ENCODE data around the gene INPP5A. TPM values are rescaled to one million over a fixed set of nuclear protein-coding genes. Genes with fewer than 3 reads are reported as not detected.

Gene INPP5A
- total RNA-seq, 2 donors from 2014 or later, result 9.2 to 14.5 TPM

GRCh38 chr10:132626761-132627665 lies 89.4 kb downstream of the INPP5A start:
- TF ChIP-seq, protein P1, sequence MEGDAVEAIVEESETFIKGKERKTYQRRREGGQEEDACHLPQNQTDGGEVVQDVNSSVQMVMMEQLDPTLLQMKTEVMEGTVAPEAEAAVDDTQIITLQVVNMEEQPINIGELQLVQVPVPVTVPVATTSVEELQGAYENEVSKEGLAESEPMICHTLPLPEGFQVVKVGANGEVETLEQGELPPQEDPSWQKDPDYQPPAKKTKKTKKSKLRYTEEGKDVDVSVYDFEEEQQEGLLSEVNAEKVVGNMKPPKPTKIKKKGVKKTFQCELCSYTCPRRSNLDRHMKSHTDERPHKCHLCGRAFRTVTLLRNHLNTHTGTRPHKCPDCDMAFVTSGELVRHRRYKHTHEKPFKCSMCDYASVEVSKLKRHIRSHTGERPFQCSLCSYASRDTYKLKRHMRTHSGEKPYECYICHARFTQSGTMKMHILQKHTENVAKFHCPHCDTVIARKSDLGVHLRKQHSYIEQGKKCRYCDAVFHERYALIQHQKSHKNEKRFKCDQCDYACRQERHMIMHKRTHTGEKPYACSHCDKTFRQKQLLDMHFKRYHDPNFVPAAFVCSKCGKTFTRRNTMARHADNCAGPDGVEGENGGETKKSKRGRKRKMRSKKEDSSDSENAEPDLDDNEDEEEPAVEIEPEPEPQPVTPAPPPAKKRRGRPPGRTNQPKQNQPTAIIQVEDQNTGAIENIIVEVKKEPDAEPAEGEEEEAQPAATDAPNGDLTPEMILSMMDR (IDR thresholded peaks at IDR 0.05), result no peak
- TF ChIP-seq POLR2A (IDR thresholded peaks at IDR 0.05), result no peak
- ATAC-seq, result no peak
- peak in 1 of 4 donors; percentile 20 for DNase-seq
- peaks cover 24% of the 10 kb centered on the region for H3K4me1 ChIP-seq
- H3K27me3 ChIP-seq, result no peaks in the 10 kb centered on the region
- 93% methylated on average over 17 to 30 of the region's 36 CpGs for WGBS, 2 donors
- no peaks in the 10 kb centered on the region for H3K36me3 ChIP-seq (replicated peaks in 1 of 2; ENCODE audit: insufficient read depth in 1 of 2, low read depth in 2 of 2)
- H3K27ac ChIP-seq, result no peak overlapping the region
- H3K9me3 ChIP-seq, result no peaks in the 10 kb centered on the region
- H3K4me3 ChIP-seq, result no peak overlapping the region
- intact Hi-C loops (cut with DNase I), result no loop called here

DNA sequence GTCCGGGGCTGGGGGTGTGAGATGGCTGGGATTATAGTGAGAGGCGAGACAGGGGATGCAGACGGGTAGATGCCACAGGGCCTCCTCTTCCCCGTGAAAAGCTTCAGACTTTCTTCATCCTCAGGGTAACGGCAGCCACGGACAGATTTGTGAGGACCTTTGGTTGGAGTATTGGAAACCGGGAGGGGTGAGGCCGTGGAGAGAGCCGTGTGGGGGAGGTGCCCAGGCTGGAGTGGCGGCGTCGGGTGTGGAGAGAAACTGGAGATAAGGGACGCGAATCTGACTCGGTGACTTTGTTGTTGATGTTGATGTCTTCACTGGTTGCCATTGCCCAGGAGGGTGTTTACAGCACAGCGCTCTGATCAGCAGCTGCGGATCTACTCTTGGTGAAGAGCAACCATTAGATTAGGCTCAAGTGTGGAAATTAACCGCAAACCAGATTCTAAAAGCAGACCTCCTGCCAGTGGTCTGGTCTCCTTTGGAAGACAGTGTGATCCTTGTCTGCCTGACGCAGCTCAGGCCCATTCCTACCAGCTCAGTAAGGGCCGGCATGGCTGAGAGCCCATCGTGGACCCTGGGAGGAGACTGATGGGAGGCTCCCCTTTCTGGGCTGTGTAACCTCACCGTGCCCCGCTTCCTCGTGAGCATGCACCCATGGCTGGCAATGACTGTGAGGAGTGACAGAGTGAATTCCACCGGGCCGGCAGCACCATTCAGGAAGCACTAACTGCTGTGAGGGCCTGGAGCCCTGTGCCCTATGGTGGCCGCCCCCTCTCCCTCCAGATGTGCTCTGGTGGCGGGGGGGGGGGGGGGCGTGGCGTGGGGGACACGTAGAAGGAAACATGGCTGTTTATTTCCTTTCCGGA lies 90.3 kb downstream of the INPP5A start:
- peaks cover 28% of the 10 kb centered on the region for H3K4me1 ChIP-seq
- ATAC-seq (peak; percentile 15), DNase-seq (peak in 3 of 4 donors; percentile 33 to 52 (median 48))
- H3K9me3 ChIP-seq, result no peaks in the 10 kb centered on the region
- no peak for TF ChIP-seq POLR2A (IDR thresholded peaks at IDR 0.05)
- TF ChIP-seq, protein P1 (IDR thresholded peaks at IDR 0.05), result no peak
- H3K27me3 ChIP-seq, result no peaks in the 10 kb centered on the region
- no peaks in the 10 kb centered on the region for H3K36me3 ChIP-seq (replicated peaks in 1 of 2; ENCODE audit: insufficient read depth in 1 of 2, low read depth in 2 of 2)
- no peak overlapping the region for H3K4me3 ChIP-seq
- peak overlapping the region in 3 of 4 donors; percentile 6 to 61 (median 47) for H3K27ac ChIP-seq
- 56 to 73% methylated on average over 24 to 32 of the region's 32 CpGs for WGBS, 2 donors
- intact Hi-C loops (cut with DNase I), result no loop called here

DNA sequence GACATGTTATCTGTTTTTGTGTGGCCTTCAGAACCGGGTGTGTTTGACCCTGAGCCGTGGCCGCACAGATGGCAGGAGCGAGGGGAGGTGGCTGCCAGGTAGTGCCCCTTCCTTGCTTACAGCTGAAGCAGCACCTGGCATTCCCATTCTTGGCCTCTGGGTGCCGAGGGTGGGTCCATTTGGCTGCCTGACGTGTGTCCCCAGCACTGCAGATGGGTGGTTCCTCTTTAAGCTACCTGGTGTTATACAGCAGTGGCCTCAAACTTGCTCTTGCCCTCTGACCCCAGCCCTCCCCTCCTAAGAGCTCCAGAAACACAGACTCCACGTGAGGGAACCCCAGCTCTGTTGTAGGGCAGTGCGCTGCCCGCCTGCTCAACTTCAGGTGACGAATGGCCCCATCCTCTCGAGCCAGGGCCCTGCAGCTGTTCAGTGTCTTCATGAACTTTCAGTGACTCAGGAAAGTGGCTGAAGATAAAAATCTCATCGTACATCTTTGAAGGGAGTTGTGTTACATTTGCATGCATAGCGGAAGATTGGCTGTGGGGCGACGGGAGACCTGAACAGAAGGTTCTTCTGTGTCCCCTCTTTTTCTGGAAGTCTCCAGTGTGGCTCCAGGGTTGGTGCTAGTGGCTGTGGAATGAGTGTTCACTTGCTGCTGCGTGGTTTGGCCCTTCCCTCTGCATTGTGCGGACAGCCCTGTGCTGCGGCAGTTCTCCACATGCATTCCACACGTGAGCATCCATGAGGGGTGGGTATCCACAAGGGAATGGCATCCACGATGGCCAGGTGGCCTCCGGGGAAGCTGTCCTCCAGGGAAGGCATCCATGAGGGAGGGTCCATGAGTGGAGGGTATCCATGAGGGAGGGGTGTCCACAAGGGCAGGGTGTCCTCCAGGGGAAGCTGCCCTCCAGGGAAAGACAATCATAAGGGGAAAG lies 91.6 kb downstream of the INPP5A start:
- ATAC-seq, result no peak
- Histone ChIP-seq H3K27me3 (no peaks in the 10 kb centered on the region), H3K4me3 (no peak overlapping the region), H3K27ac (peak overlapping the region in 2 of 4 donors; percentile 29 to 47), H3K4me1 (peaks cover 28% of the 10 kb centered on the region), H3K9me3 (no peaks in the 10 kb centered on the region), H3K36me3 (replicated peaks in 1 of 2; ENCODE audit: insufficient read depth in 1 of 2, low read depth in 2 of 2) (no peaks in the 10 kb centered on the region)
- intact Hi-C loops (cut with DNase I), result no loop called here
- TF ChIP-seq, protein P1 (IDR thresholded peaks at IDR 0.05), result peak in 3 of 7 experiments; percentile 4 to 12 (median 5)
- no peak for TF ChIP-seq POLR2A (IDR thresholded peaks at IDR 0.05)
- DNase-seq, result peak in 3 of 4 donors; percentile 44 to 67 (median 48)
- WGBS, 2 donors, result 67 to 72% methylated on average over 17 to 21 of the region's 21 CpGs

GRCh38 chr10:132630156-132630555 lies 92.6 kb downstream of the INPP5A start:
- H3K4me1 ChIP-seq, result peaks cover 26% of the 10 kb centered on the region
- H3K4me3 ChIP-seq, result no peak overlapping the region
- peak in 2 of 4 donors; percentile 1 to 8 for DNase-seq
- TF ChIP-seq, protein P1 (IDR thresholded peaks at IDR 0.05), result no peak
- TF ChIP-seq POLR2A (IDR thresholded peaks at IDR 0.05), result no peak
- 91 to 94% methylated on average over 5 of the region's 5 CpGs for WGBS, 2 donors
- no peaks in the 10 kb centered on the region for H3K9me3 ChIP-seq
- no peaks in the 10 kb centered on the region for H3K27me3 ChIP-seq
- no peak overlapping the region for H3K27ac ChIP-seq
- intact Hi-C loops (cut with DNase I), result no loop called here
- H3K36me3 ChIP-seq (replicated peaks in 1 of 2; ENCODE audit: insufficient read depth in 1 of 2, low read depth in 2 of 2), result no peaks in the 10 kb centered on the region
- no peak for ATAC-seq
